Vagina (tissue), 2 donors: ENCODE results near the gene PGC.

Source experiments
- CTCF ChIP-seq, 3 experiments: fragments of 450-650 bp in 2 of 3; fragments of 200-600 bp in 1 of 3; sonication (generic) in 1 of 3; IDR thresholded peaks; one replicate each; pipeline ENCODE4 v1.5.1; 2017 to 2019; ENCODE audit warnings: antibody characterized with exemption in 3 of 3, mild to moderate bottlenecking in 2 of 3, moderate library complexity in 2 of 3
- POLR2A ChIP-seq, 2 donors: fragments of 450-650 bp; IDR thresholded peaks; one replicate each; pipeline ENCODE4 v1.6.1; 2017; ENCODE audit warnings: antibody characterized with exemption in 2 of 2, mild to moderate bottlenecking in 2 of 2, moderate library complexity in 2 of 2
- POLR2AphosphoS5 ChIP-seq, 2 donors: sonication (generic); formaldehyde crosslinking; IDR thresholded peaks; one replicate each; pipeline ENCODE4 v1.9.0; 2017; ENCODE audit warnings: antibody characterized with exemption in 2 of 2, mild to moderate bottlenecking in 2 of 2, low read depth in 1 of 2; ENCODE audit not compliant: insufficient read depth in 1 of 2

DNA sequence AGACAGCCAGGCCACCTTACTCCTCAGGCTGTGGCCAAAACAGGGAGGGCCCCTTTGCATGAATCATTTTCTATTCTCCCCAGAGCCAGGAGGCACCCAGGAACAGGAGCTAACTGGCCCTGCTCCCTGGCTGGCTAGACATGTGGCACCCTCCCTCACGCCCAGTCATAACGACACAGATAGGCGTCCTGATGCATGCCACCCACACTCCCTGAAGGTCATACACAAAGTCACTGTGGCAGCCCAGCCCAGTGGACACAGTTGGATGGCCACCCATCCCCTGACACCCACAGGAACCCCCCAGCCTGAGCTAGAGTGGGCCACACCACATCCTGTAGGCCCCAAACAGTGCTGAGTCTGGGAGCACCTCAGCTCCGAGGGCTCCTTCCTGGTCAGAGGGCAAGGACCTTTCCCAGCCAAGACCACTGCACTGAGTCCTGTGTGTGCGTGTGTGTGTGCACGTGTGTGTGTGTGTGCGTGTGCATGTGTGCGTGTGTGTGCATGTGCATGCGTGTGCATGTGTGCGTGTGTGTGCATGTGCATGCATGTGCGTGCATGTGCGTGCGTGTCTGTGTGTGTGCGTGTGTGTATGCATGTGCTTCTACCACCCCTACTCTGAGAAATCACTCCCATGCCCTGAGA, 33.4 kb downstream of the PGC start:
- TF ChIP-seq CTCF (IDR thresholded peaks at IDR 0.05) (no peak), POLR2A (IDR thresholded peaks at IDR 0.05) (no peak), POLR2AphosphoS5 (IDR thresholded peaks at IDR 0.05; ENCODE audit: insufficient read depth in 1 of 2, low read depth in 1 of 2) (no peak)
